NCI-H345 (cell line): Measurements from ENCODE around the gene PPP1R14C.
"Not testable (repeated sequence)": the region's sequence is repeated elsewhere in the genome, so short reads cannot be mapped to it uniquely, and the experiment has no call there.

ENCODE experiments used
- DNase-seq: peaks from one replicate; lab custom pipeline; 2025; lab: John Stamatoyannopoulos, UW

Gene PPP1R14C

DNA sequence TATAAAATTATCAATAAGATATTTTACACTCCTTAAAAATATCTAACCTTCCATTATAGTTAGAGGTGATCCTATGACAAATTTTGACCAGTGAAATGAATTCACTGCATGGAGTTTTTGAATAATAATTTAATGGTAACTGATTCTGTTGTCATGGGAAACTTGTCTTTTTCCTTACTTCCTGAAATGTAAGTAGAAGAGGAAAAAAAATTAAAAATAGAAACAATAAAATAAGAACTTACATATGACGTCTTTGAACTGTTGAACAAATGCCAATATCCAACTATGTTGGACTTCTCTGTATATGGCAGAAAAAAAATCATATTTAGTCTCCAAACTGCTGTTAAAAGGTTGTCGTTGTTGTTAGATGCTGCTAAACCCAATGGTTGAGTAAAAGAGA, 26.3 kb downstream of the PPP1R14C start:
- DNase-seq: no peak

DNA sequence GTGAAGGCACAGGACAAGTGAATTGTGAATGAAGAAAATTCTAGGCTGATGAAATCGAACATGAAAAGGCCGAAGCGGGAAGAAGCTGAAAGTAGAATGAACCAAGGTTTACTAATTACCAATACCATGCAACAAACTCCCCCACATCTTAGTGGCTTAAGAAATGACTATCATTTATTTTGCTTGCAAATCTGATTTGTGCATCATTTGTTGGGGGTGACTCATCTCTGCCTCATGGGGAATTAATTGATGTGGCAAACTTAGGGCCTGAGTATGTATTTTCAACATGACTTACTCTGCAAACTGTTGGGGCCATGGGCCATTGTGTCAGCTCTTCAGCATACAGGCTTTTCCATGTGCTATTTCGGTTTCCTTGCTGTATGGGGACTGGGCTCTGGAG, 26.8 kb downstream of the PPP1R14C start:
- DNase-seq: no peak

DNA sequence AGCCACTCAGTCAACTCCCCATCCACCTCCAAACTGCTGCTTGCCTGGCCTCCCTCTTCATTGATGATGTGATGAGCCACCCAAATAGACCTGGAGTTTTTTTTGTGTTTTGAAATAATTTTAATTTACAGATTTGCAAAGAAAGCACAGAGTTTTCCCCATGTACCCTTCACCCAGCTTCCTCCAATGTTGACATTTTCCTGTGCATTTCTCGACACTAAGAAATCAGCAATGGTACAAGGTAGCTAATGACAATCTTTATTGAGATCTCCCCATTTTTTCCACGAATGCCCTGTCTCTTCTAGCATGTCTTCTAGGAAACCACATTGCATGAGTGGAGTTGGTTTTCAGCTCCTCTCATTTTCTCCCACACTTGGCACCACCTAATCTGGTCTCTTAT, 30.1 kb downstream of the PPP1R14C start:
- no peak for DNase-seq

DNA sequence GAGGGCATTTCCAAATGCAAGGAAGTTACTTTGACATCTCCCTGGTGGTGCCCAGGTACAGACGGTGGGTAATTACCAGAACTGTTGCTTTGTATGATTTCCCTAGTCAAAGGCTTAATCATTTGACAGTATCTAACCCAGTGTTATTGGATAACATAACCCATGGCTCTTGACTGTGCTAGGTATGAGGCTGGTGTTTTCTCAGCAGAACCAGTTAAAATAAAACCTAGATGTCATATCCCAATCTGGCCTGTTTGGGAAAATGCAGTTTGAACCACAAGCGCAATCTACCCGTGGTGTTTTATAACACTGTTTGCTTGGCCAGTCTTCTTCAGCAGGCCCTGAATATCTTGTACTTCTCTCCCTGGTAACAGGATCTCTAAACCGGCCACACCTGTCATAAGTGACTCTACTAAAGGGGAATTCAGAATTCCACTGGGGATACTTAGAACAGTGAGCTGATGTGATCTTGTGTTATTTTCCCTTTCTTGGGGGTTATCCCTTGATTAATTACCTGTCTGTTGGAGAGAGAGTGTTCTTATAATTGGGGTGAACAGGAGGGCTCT, 32.8 kb downstream of the PPP1R14C start:
- no peak for DNase-seq

DNA sequence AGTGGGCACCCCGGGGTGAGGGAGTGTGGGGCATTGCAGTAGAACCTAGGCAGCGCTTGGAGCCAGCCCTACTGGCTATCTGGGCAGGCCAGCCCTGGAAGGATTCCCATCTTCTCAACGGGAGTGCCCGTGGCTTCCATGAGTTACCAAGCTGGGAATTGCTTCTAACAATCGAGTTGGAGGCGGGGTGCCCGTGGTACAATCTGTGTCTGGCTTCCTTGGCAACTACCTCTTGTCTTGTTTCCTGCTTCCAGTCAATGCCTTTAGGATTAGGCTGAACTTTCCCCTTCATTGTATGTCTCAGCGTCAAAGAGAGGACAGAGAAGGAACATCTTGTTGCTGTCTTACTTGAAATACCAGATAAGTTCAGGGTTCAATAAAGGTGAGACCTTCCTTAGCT, 33.3 kb downstream of the PPP1R14C start:
- no peak for DNase-seq

DNA sequence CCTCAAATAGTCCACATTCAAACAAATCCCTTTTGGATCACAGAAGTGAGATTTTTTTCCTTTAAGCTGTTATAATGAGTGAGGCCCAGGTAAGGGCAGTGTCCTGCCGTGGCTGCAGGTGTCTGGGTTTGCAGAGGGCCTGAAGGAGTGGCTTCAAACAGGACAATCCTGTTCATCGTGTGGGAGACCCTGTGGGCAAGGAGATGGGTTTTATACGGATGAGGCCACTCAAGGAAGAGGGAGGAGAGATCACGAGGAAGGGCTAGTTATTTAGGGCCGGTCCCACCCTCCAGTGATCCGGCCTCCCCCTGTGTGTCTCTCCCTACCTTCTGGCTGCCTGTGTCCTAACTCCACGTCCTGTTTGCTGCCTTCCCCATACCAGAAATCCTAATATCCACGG, 33.8 kb downstream of the PPP1R14C start:
- no peak for DNase-seq

DNA sequence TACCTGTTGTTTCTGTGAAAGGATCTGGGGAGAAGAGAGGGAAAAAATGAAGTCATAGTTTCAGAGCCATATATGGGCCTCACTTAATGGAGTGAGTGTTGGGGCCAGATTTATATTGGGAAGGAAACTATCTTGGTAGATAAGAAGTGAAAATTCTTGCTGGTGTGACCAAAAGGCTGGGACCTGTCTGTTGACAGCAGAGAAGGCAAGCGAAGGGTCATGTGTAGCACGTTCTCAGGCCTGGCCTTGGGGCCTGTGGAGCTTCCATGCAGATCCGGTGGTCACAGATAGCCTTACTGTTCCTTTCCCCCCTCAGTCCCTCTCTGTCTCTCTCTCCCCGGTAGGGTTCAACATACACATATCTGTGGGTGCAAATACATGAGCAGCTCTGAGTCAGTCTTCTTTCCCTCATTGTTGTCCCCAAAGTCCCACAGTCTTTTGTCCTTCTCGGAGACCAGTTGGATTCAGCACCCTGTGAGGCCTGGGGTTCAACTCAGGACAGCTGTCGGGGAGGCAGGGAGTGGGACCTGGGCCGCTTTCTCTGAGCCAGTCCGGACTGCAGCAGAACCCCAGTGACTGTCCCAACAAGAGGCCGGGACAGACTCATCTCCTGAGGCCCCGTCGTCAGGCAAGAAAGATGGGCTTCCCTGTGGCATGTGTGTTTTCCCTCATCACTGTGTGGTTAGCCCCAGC, 34.6 kb downstream of the PPP1R14C start:
- no peak for DNase-seq

DNA sequence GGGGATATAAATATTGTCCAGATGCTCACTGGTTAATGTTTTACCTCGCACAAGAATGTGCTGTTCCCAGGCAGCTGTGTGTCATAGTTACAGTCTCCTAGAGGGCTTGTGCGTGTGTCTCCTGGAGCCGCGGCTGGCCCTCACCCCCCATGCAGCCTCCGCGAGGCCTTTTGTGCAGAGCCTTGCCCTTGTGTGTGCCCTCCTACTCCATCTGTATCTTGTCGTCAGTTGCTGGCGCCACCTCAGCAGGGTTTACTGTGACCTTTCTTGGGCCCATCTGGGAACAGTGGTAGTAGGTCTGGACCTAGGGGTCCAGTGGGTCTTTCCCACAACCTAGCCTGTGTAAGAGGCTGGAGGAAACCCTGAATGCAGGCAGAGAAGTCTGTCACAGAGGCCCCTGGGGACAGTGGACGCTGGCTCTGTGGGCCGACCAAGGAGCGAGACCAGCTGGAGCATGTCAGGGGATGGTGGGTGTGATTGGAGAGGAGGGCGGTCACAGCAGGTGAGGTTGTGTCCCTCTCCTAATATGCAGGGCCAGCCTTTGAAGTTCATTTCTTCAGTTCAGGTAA, 35.2 kb downstream of the PPP1R14C start:
- no peak for DNase-seq

DNA sequence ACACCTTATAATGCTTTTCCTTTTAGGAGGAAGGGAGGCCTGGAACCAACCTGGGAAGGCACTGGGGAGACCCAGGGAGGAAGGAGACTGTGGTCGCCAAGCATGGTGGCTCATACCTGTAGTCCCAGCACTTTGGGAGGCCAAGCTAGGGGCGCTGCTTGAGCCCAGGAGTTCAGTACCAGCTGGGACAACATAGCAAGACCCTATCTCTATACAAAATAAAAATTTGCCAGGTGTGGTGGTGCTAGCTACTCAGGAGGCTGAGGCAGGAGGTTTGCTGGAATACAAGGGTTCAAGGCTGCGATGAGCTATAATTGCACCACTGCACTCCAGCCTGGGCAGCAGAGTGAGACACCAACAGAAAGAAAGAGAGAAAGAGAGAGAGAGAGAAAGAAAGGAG, 36.2 kb downstream of the PPP1R14C start:
- no peak for DNase-seq

DNA sequence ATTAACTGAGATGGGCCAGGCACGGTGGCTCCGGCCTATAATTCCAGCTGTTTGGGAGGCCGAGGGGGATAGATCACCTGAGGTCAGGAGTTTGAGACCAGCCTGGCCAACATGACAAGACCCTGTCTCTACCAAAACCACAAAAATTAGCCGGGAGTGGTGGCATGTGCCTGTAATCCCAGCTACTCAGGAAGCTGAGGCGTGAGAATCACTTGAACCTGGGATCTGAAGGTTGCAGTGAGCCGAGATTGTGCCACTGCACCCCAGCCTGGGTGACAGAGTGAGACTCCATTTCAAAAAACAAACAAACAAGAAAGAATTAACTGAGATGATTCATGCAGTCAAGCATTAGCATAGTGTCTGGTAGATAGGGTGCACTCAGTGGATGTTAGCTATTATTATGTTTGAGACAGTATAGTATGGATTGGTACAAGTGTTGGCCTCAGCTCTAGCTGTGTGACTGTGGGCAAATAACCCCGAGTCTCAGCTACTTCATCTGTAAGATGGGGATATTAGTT, 37.1 kb downstream of the PPP1R14C start:
- DNase-seq: not testable (repeated sequence)

DNA sequence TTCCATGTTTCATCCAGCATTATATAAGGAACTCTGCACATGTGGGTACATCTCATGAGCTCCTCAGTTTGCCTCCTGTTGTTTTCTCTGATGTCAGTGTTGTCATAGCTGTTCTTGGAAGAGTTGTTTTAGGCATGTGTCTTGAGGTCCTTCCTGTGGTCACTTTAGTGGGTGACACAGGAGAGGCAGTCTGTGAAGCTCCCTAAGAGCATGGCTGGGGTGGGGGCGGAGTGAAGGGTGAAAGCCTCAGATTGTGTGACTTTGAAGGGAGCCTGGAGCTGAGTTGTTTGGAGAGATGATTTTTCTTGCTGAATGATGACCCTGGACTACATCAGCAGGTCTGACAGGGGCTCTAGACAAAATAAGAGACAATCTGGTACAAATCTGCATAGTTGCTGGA, 37.7 kb downstream of the PPP1R14C start:
- no peak for DNase-seq

DNA sequence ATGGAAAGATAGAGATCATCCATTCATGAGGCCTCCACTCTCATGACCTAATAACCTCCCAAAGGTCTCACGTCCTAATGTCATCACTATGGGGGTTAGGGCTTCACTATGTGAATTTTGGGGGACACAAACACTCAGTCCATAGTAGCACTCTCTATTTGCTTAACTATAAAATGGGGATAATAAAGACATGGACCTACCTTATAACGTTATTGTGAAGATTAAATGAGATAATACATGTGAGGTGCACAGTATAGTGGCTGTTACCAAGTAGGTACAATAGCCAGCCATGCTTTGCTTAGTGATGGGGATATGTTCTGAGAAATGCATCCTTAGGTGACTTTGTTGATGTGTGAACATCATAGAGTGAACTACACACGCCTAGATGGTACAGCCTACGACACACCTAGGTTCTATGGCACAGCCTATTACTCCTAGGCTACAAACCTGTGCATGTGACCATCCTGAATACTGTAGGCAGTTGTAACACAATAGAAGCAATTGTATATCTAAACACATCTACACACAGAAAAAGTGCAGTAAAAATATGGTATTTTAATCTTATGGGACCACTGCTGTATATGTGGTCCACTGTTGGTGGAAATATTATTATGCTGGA, 39.7 kb downstream of the PPP1R14C start:
- no peak for DNase-seq

DNA sequence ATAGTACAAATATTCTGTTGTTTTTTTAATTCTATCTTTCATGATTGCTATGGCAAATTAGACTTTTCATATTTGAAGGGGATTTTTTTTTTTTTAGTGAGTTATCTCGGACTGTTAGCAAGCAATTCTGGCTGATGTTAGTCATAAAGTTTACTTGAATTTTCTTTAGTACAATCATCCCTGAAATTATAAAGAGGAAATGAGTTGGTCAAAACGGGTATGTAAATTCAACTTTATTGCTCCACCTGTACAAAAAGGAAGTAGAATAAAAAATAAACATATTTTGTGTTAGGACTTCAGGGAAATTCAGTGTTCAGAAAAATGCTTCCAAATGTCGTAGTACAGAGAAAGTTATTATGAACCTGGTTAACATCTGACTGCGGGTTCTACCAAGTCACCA, 40.3 kb downstream of the PPP1R14C start:
- DNase-seq: no peak

DNA sequence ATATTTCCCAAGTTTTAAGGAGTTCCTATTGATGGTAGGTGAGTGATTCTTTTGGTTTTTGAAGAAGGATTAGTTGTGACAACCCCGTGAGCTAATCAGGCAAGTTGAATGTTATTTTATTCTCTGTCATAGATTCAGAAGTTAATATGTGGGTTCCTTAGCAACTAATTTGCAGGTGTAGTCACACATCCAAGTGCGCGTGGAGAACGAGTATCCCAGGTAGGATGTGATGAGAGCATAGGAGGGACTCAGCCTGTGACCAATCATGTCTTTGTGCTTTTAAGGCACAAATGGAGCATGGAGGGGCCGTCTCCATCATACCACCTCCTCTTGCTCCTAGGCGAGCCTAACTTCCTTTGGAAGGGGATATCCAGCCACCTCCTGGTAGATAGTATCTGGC, 41.1 kb downstream of the PPP1R14C start:
- no peak for DNase-seq

DNA sequence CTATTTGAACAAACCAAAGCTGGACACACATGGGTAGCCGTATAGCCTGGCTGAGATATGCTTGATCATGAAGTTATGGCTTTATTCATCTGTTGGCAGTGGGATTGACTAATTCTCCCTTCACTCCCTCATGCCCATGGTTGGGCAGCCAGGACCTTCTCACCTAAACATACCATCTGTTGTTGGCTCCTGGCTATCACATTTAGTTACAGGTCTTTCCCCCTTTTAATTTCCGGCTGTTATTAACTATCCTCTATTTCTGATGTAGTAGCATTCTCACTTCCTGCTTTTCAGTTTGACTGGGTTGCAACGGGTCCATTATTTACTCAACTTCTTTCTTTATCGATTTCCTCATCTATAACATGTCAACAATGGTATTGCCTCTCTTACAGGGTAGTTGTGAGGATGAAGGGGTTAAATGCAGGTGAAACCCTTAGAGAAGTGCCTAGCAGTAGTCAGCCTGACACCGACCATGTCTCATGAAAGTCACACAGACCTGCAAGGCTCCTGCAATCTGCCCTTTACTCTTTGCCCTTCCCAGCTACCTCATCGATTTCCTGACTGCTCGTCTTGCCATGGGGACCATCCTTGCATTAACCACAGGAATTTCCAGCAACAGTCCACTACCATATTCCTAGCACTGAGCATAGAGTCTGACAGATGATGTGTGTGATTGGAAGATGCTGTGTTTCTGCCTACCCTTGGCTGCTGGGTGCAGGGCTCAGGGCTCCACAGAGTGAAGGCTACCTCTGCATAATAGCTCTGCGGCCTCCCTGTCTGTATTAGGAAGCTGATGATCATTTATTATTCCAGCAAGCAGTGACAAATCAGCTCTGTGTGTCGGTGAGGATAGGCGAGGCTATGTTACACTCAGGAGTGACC, 42.2 kb downstream of the PPP1R14C start:
- DNase-seq: no peak

DNA sequence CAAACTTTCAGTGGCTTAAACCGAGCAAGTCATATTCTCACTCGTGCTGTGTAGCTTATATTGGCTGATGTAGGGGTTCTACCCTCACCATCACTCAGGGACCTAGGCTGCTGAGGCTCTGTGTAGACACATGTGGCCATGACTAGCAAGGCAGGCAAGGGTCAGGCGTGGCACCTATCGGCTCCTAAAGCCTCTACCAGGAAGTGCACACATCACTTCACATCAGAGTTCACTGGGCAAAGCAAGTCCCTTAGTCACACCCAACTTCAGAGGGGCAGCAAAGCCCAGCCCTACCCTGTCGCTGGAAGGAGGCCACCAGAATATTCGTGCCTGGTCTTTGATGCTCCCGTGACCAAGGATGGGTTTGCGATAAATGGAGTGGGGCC, 42.9 kb downstream of the PPP1R14C start:
- no peak for DNase-seq

DNA sequence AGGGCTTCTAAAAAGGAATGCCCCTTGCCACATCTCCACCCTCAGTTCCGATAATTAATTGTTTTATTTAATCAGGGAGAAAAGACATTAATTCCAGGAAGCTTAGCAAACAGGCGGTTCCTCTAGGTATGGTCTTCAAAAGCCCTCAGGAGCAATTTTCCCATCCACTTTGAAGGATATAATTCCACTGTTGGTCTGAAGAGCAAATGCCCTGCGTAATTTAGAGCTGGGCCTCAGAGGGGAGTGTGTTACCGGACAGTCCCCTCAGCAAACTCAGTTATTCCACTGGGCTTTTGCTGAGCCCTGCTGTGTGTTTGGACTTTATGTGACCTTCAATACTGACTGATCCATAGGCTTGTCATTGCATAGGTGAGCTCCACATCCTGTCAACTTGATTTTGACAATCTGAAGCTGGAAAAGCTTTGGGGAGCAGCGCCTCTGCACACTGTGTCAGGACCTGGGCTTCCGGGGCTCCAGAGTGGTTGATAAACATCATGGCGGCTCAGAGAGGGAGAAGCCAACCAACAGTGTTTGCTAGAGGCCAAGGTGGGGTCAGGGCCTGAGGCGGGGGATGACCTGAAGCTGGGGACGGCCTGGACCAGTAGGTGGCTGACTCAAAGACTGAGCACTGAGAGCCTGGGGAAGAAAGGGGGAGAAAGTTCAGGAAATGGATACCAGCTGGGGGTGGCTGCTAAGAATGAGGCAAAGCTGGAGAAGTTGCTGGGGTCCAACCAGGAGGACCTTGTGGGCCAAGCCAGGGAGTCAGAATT, 43.5 kb downstream of the PPP1R14C start:
- DNase-seq: no peak

DNA sequence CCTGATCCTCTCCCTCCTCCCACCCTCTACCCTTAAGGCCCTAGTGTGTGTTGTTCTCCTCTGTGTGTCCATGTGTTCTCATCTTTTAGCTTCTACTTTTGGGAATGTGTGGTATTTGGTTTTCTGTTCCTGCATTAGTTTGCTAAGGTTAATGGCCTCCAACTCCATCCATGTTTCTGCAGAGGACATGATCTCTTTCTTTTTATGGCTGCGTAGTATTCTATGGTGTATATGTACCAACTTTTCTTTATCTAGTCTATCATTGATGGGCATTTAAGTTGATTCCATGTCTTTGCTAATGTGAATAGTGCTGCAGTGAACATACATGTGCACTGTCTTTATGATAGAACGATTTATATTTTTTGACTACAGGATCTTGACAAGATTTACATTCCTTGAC, 44.6 kb downstream of the PPP1R14C start:
- DNase-seq: not testable (repeated sequence)

DNA sequence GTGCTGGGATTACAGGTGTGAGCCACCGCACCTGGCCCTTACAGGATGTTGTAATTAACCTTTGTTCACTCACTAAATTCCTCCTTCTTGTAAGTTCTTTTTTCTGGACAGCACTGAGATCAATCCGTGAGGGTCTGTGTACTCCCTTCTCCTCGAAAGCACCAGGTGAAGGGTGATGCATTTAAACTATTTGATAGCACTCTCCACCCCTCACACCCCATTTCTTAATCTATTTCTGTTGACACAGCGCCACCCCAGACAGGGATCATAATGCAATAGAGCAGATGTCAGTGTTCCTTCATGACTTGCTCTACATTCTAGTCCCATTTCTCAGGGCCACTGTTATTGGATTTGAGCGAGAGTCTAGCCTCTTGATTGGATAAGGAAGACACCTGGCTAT, 46.3 kb downstream of the PPP1R14C start:
- DNase-seq: no peak

DNA sequence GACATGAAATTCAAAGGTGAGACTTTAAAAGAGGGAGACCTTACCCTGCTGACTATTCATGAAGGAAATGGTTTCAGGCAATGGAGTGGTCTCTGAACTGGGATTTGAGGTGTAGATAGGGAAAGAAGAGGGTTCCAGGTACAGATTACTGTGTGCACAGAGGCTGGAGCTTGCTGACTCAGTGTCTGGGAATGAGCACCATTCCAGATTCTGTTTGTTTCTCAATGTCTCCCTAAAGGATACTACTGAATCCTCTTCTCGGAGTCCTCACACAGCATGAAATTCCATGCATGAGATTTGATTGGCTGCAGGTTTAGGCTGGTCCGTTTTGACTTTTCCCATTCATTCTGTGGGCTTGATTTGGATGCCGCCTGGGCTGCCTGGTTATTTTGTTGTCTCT, 49.0 kb downstream of the PPP1R14C start:
- no peak for DNase-seq

DNA sequence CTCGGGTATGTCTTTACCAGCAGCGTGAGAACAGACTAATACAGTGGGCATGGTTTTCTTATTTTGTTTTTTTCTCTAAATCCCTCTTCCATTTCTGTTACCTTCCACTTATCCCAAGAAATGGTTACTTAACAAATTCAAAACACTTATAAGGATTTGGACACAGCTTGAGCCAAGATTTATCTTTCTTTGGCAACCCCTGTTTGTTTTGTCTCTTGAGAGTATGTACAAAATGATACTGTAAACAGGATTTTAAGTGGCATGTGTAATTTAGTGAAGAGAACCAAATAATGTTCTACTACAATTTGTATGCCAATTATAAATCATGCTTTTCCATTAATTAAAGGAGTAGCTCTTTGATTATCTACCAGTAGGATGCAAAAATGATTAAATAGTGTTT, 51.4 kb downstream of the PPP1R14C start:
- no peak for DNase-seq
